Heart left ventricle (tissue), 16 donors: Measurements from ENCODE around the gene NARS2. TPM values are rescaled to one million over a fixed set of nuclear protein-coding genes. Genes with fewer than 3 reads are reported as not detected.

ENCODE experiments used
- ATAC-seq, 4 donors: fragments of 200-7000 bp; cut with Tn5 transposase; one replicate each; pipeline ENCODE4 v1.9.1; 2020 to 2022; ENCODE audit warnings: moderate library complexity in 4 of 4, mild to moderate bottlenecking in 3 of 4, moderate number of reproducible peaks in 1 of 4
- DNase-seq, 5 donors: peaks; one replicate each; pipeline ENCODE4 v3.0.0-alpha.2; 2020
- H3K27ac ChIP-seq, 12 donors: fragments of 200-600 bp; sonication (generic) in 4 of 12; one replicate each; pipeline versions ENCODE4 v1.5.0 to v1.8.0; 2016 to 2022; ENCODE audit warnings: mild to moderate bottlenecking in 2 of 12
- H3K27me3 ChIP-seq, 9 donors: fragments of 200-600 bp; sonication (generic) in 2 of 9; one replicate each; pipeline versions ENCODE4 v1.5.1 to v1.8.0; 2016 to 2022; ENCODE audit warnings: mild to moderate bottlenecking in 3 of 9
- H3K36me3 ChIP-seq, 9 donors: fragments of 200-600 bp; sonication (generic) in 2 of 9; one replicate each; pipeline versions ENCODE4 v1.5.0 to v1.8.0; 2018 to 2022; ENCODE audit warnings: mild to moderate bottlenecking in 2 of 9
- H3K4me1 ChIP-seq, 12 donors: fragments of 200-600 bp; sonication (generic) in 4 of 12; one replicate each; pipeline versions ENCODE4 v1.5.0 to v1.8.0; 2016 to 2022; ENCODE audit warnings: mild to moderate bottlenecking in 3 of 12
- H3K4me3 ChIP-seq, 12 donors: fragments of 200-600 bp; sonication (generic) in 4 of 12; one replicate each; pipeline versions ENCODE4 v1.5.0 to v1.8.0; 2017 to 2022; ENCODE audit warnings: mild to moderate bottlenecking in 9 of 12, moderate library complexity in 4 of 12
- H3K9me3 ChIP-seq, 12 donors: fragments of 200-600 bp; sonication (generic) in 4 of 12; one replicate each; pipeline versions ENCODE4 v1.5.0 to v1.8.0; 2016 to 2022; ENCODE audit warnings: mild to moderate bottlenecking in 1 of 12
- CTCF ChIP-seq, 12 donors: fragments of 200-600 bp; sonication (generic) in 4 of 12; IDR thresholded peaks; one replicate each; pipeline versions ENCODE4 v1.5.0 to v1.8.0; 2018 to 2022; ENCODE audit warnings: antibody characterized with exemption in 12 of 12, mild to moderate bottlenecking in 5 of 12
- POLR2A ChIP-seq, 2 donors: fragments of 450-650 bp; IDR thresholded peaks; one replicate each; pipeline ENCODE4 v1.6.1; 2017; ENCODE audit warnings: antibody characterized with exemption in 2 of 2, mild to moderate bottlenecking in 2 of 2, moderate library complexity in 2 of 2
- WGBS, 4 donors: extraction: QIAGEN DNeasy Blood & Tissue Kit in 2 of 4; methylation state at CpG; one replicate each; pipeline versions ENCODE4 v1.1.5 to v1.1.7; 2013 to 2018; 5-methylcytosine and 5-hydroxymethylcytosine counted together
- intact Hi-C, 10 donors: fragments of 100-400 bp; cut with DNase I; formaldehyde crosslinking; loops; one replicate each; pipeline versions ENCODE4 v1.11.1 to v1.14.2; 2022
- polyA plus RNA-seq, 2 donors: library from polyadenylated mRNA; stranded (reverse); fragments of 200-250 nt; gene quantifications; one replicate each; pipeline ENCODE4 v1.2.3, GENCODE V29; 2013
- total RNA-seq, 9 donors: library from RNA; depleted of rRNA in 2 of 9; stranded (reverse); fragments of >200 nt in 2 of 9; fragmentation: NEBNext Ultra II Directional in 3 of 9; extraction: Animal tissue kit (Norgen Biotek cat#: 25700) in 3 of 9; gene quantifications; one replicate each; pipeline versions ENCODE4 v1.1.0 to v1.2.4, GENCODE V29; 2016 to 2023
- donor health status: ischemic (EF 13 %, LVEDD 7.1; RV severe dilation, severe dysfunction).
- donor health status: healthy with polysubstance abuse.
- donor health status: DM: no; HTN: yes; CAD: no.
- donor health status: DM: no; HTN: no; CAD: no.
- donor health status: ischemic (EF 25% LVEDD 6.9; RV normal size, moderate dysfunction).
- donor health status: ischemic (EF 25% LVEDD 5.7; RV mildly dilated, moderate dysfunction).
- donor health status: healthy.
- donor health status: DM: yes; HTN: yes; CAD: no.
- donor health status: ischemic (EF 35%, LVEDD 5.7; RV mildly dilated, moderate dysfunction).
- donor health status: nonischemic (EF 11% LVEDD 7.7; RV severe dilation, severe dysfunction).
- donor health status: DM: yes; HTN: yes; CAD: no.
- donor health status: PGD.
- donor health status: ischemic (EF 29% LVEDD 5.4; RV normal size, mild dysfunction).
- donor health status: nonischemic (EF 23%, LVEDD 6.1; RV moderate dilation, normal function).

The NARS2 gene
- total and polyA plus RNA-seq, 11 donors: 9.9 to 23.2 (median 15.8) TPM

GRCh38 chr11:78457448-78457847, 117.2 kb downstream of the NARS2 start:
- Histone ChIP-seq H3K27me3 (no peaks in the 10 kb centered on the region), H3K4me3 (no peak overlapping the region), H3K27ac (no peak overlapping the region), H3K36me3 (peaks cover 0 to 43% (median 12%) of the 10 kb centered on the region in 9 donors), H3K4me1 (peaks cover 0 to 10% (median 0%) of the 10 kb centered on the region in 12 donors), H3K9me3 (no peaks in the 10 kb centered on the region)
- ATAC-seq (no peak), DNase-seq (no peak)
- intact Hi-C loops: no loop called here
- TF ChIP-seq CTCF (IDR thresholded peaks at IDR 0.05): no peak
- TF ChIP-seq POLR2A (IDR thresholded peaks at IDR 0.05): no peak
- WGBS, 4 donors: 65 to 97% (median 73%) methylated on average over 2 of the region's 2 CpGs

- TF ChIP-seq POLR2A (IDR thresholded peaks at IDR 0.05) (no peak), CTCF (IDR thresholded peaks at IDR 0.05) (no peak)
- H3K9me3 ChIP-seq: no peaks in the 10 kb centered on the region
- ATAC-seq (no peak), DNase-seq (no peak)
- intact Hi-C loops: no loop called here
- no peaks in the 10 kb centered on the region for H3K27me3 ChIP-seq
- no peak overlapping the region for H3K27ac ChIP-seq
- peaks cover 0 to 10% (median 0%) of the 10 kb centered on the region in 12 donors for H3K4me1 ChIP-seq
- H3K4me3 ChIP-seq: no peak overlapping the region
- 77 to 85% (median 82%) methylated on average over 2 of the region's 2 CpGs for WGBS, 4 donors
- peaks cover 0 to 12% (median 0%) of the 10 kb centered on the region in 9 donors for H3K36me3 ChIP-seq
Observed at GRCh38 chr11:78453140-78453935, 121.3 kb downstream of the NARS2 start.

- intact Hi-C loops: no loop called here
- H3K36me3 ChIP-seq: peaks cover 0 to 7% (median 0%) of the 10 kb centered on the region in 9 donors
- no peak overlapping the region for H3K27ac ChIP-seq
- no peaks in the 10 kb centered on the region for H3K27me3 ChIP-seq
- H3K9me3 ChIP-seq: no peaks in the 10 kb centered on the region
- DNase-seq: no peak
- H3K4me3 ChIP-seq: no peak overlapping the region
- TF ChIP-seq CTCF (IDR thresholded peaks at IDR 0.05) (no peak), POLR2A (IDR thresholded peaks at IDR 0.05) (no peak)
- H3K4me1 ChIP-seq: peaks cover 0 to 10% (median 0%) of the 10 kb centered on the region in 12 donors
- ATAC-seq: no peak
- WGBS, 4 donors: 95 to 97% (median 97%) methylated on average over 5 of the region's 5 CpGs
Observed at GRCh38 chr11:78451371-78452150, 123.1 kb downstream of the NARS2 start.

GRCh38 chr11:78450866-78451265, 123.8 kb downstream of the NARS2 start:
- H3K4me1 ChIP-seq: peaks cover 0 to 10% (median 0%) of the 10 kb centered on the region in 12 donors
- H3K27me3 ChIP-seq: no peaks in the 10 kb centered on the region
- no peak overlapping the region for H3K4me3 ChIP-seq
- H3K36me3 ChIP-seq: peaks cover 0 to 5% (median 0%) of the 10 kb centered on the region in 9 donors
- 81 to 91% (median 87%) methylated on average over 2 of the region's 2 CpGs for WGBS, 4 donors
- intact Hi-C loops: no loop called here
- ATAC-seq (no peak), DNase-seq (no peak)
- H3K9me3 ChIP-seq: no peaks in the 10 kb centered on the region
- TF ChIP-seq CTCF (IDR thresholded peaks at IDR 0.05) (no peak), POLR2A (IDR thresholded peaks at IDR 0.05) (no peak)
- no peak overlapping the region for H3K27ac ChIP-seq
